HPDE6-E6E7 (cell line): ENCODE measurements around the gene MYL9.

Source experiments
- DNase-seq: peaks from one replicate; pipeline ENCODE4 v3.0.0; 2011; ENCODE audit warnings: missing footprints; ENCODE audit errors: extremely low spot score

The MYL9 gene

GRCh38 chr20:36526521-36527011 lies 14.8 kb upstream of the MYL9 start:
- no peak for DNase-seq

GRCh38 chr20:36527331-36528125 lies 13.8 kb upstream of the MYL9 start:
- no peak for DNase-seq

- DNase-seq, result no peak
These were observed 13.0 kb upstream of the MYL9 start for GRCh38 chr20:36528176-36528874.

GRCh38 chr20:36528875-36529417 lies 12.4 kb upstream of the MYL9 start:
- DNase-seq, result no peak

GRCh38 chr20:36532388-36532787 lies 8.9 kb upstream of the MYL9 start:
- DNase-seq, result no peak

- no peak for DNase-seq
These were observed 8.5 kb upstream of the MYL9 start for GRCh38 chr20:36532822-36533221.

GRCh38 chr20:36538026-36538722 lies 3.1 kb upstream of the MYL9 start:
- DNase-seq, result no peak

GRCh38 chr20:36540551-36541211 lies 638 bp upstream of the MYL9 start:
- no peak for DNase-seq

GRCh38 chr20:36541768-36542488 lies 609 bp downstream of the MYL9 start:
- no peak for DNase-seq

GRCh38 chr20:36542516-36543183 lies 1.3 kb downstream of the MYL9 start:
- DNase-seq, result no peak

- no peak for DNase-seq
These were observed 2.1 kb downstream of the MYL9 start for GRCh38 chr20:36543184-36544133.

- DNase-seq, result no peak
These were observed 3.1 kb downstream of the MYL9 start for GRCh38 chr20:36544134-36545018.

GRCh38 chr20:36546111-36546736 lies 4.9 kb downstream of the MYL9 start:
- DNase-seq, result no peak

- DNase-seq, result no peak
These were observed 6.1 kb downstream of the MYL9 start for GRCh38 chr20:36547186-36548005.

GRCh38 chr20:36548006-36548315 lies 6.6 kb downstream of the MYL9 start:
- no peak for DNase-seq

GRCh38 chr20:36548704-36549627 lies 7.6 kb downstream of the MYL9 start:
- DNase-seq, result no peak
